GM13977 (cell line): ENCODE data around the gene CALD1.

Source experiments
- DNase-seq: peaks from one replicate; pipeline ENCODE4 v3.0.0; 2012; ENCODE audit warnings: low spot score
- in situ Hi-C: fragments of 300-500 bp; cut with MboI; formaldehyde crosslinking; loops from one replicate; pipeline ENCODE4 v1.12.0; 2022; ENCODE audit warnings: low sequenced_read_pairs, low pct_unique_long_range_greater_than_20kb, mixed read lengths, inconsistent platforms; ENCODE audit not compliant: unreplicated experiment
- TF ChIP-seq, protein P1 (sequence below): IDR thresholded peaks from 2 replicates; pipeline ENCODE4 v1.5.1; 2012; ENCODE audit warnings: mild to moderate bottlenecking, control low read depth; ENCODE audit not compliant: insufficient read depth; ENCODE audit errors: extremely low read depth, missing control alignments

The CALD1 gene

DNA sequence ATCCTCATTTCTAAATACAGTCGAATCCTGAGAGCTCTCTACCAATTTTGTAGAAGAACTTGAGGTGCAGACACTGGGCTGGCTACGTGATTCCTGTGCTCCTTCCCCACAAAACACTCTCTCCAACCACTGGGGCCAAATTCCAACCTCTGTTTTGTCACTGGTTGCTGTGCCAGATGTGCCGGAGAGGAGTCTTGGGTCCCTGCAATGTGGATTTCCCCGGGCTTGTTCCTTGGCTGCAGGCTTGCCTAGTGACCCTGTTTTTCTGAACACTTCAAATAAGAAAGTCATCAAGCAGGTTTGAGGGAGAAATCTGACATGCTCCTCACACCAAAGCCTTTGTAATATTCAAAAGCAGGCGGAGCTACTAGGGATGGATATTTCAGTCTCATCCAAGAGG lies 162.5 kb downstream of the CALD1 start:
- DNase-seq, result no peak
- in situ Hi-C loops, result loop anchor here (10.0 kb wide), 1 partner anchor 307 kb away; no protein-coding TSS in a partner anchor
- TF ChIP-seq, protein P1, sequence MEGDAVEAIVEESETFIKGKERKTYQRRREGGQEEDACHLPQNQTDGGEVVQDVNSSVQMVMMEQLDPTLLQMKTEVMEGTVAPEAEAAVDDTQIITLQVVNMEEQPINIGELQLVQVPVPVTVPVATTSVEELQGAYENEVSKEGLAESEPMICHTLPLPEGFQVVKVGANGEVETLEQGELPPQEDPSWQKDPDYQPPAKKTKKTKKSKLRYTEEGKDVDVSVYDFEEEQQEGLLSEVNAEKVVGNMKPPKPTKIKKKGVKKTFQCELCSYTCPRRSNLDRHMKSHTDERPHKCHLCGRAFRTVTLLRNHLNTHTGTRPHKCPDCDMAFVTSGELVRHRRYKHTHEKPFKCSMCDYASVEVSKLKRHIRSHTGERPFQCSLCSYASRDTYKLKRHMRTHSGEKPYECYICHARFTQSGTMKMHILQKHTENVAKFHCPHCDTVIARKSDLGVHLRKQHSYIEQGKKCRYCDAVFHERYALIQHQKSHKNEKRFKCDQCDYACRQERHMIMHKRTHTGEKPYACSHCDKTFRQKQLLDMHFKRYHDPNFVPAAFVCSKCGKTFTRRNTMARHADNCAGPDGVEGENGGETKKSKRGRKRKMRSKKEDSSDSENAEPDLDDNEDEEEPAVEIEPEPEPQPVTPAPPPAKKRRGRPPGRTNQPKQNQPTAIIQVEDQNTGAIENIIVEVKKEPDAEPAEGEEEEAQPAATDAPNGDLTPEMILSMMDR, result no peak

DNA sequence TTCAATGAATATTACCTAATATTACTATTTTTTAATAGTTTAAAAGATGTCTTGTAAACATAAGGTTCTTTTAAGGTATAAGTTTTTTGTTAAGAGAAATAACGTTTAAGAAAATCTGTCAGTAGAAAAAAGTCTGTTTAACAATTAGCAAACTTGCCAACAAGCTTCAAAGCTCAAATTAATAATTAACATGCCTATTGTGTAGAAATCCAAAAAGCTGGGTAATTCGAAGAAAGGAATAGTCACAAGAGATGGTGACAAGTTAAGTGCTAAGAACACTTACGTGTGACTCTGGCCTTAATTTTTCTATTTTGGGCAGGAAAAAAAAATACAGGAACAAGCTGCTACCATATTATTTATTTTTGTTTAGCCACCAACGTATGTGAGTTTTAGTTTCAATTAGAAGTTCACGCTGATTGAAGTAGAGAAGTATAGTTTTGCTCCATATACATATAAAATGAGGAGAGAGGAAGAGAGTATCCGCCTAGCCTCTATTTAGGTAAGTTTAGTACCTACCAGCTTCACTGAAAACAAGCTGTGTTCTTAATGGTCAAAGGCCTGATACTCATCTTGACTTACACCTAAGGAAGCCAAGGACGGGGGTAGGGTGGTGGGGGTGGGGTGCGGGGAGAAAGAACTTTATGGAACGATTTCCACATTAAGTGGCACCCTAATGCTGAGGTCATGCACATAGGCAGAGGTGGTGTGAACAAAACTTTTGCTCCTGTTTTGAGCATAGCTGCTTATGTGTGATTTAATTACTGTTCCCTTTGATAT lies 163.4 kb downstream of the CALD1 start:
- no peak for DNase-seq
- TF ChIP-seq, protein P1, result no peak
- in situ Hi-C loops, result loop anchor here (10.0 kb wide), 1 partner anchor 308 kb away; no protein-coding TSS in a partner anchor

GRCh38 chr7:134943785-134944400 lies 164.5 kb downstream of the CALD1 start:
- in situ Hi-C loops, result loop anchor here (10.0 kb wide), 1 partner anchor 309 kb away; no protein-coding TSS in a partner anchor
- TF ChIP-seq, protein P1, result peak; percentile 54
- DNase-seq, result peak; percentile 67

DNA sequence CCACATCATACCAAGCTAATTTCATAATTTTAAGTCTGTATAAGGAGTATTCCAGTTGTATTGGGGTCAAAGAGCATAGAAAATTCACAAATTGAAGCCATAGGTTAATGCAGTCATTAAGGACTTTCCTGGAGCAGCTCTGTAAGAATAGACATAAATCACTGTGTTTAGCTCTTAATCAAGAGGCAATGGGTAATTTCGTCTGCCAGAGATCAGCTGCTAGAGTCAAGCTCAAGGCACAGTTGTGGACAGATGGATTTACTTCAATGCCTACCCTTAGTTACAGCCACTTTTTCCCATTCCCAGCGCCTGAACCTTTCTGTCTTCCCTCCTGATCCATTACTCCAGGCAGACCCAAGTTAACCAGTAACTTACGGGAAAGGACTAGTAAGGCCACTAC lies 166.3 kb downstream of the CALD1 start:
- TF ChIP-seq, protein P1, result no peak
- in situ Hi-C loops, result loop anchor here (10.0 kb wide), 1 partner anchor 311 kb away; no protein-coding TSS in a partner anchor
- no peak for DNase-seq

GRCh38 chr7:134946260-134946659 lies 166.8 kb downstream of the CALD1 start:
- TF ChIP-seq, protein P1, result no peak
- DNase-seq, result no peak
- in situ Hi-C loops, result loop anchor here (10.0 kb wide), 1 partner anchor 311 kb away; no protein-coding TSS in a partner anchor

DNA sequence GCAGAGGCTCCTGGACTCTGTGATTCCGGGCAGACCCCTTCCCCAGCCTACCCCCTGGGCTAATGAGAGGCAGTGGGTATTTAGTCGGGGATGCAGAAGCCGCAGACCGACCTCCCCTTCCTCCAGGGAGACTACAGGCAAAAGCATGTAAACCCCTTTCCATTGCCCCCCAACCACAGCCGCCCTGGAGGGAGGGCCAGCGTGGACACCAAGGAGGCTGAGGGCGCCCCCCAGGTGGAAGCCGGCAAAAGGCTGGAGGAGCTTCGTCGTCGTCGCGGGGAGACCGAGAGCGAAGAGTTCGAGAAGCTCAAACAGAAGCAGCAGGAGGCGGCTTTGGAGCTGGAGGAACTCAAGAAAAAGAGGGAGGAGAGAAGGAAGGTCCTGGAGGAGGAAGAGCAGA lies 167.9 kb downstream of the CALD1 start:
- TF ChIP-seq, protein P1, result no peak
- in situ Hi-C loops, result loop anchor here (10.0 kb wide), 1 partner anchor 313 kb away; no protein-coding TSS in a partner anchor
- no peak for DNase-seq
